ENCODE data around the gene MIA.
"Not testable (repeated sequence)": the region's sequence is repeated elsewhere in the genome, so short reads cannot be mapped to it uniquely, and the experiment has no call there.

The MIA gene

GRCh38 chr19:40825460-40826095 is 50.3 kb downstream of the MIA start:
- not testable (repeated sequence) for DNase-seq

- DNase-seq = not testable (repeated sequence)
Observed at GRCh38 chr19:40826312-40826698, 51.0 kb downstream of the MIA start.

- not testable (repeated sequence) for DNase-seq
Observed at GRCh38 chr19:40826699-40827385, 51.5 kb downstream of the MIA start.

Measured in NCI-H187 treated with DMSO at 0.1 percent for 48 hours (cell line).